Trophoblast cell (in vitro differentiated cells and primary cell): ENCODE measurements around the gene MADCAM1.
A peak's percentile ranks its signal among the peaks of the same experiment; 100 is the strongest.

ENCODE experiments used
- DNase-seq, 2 donors: peaks; one replicate each; pipeline ENCODE4 v3.0.0-alpha.2; 2016
- H2AFZ ChIP-seq: 2 replicates; pipeline ENCODE4 v1.6.1; 2013; ENCODE audit warnings: low read length, moderate library complexity, mild to moderate bottlenecking; ENCODE audit not compliant: insufficient read depth, poor library complexity
- H2AK5ac ChIP-seq: 2 replicates; pipeline ENCODE4 v1.6.1; 2013; ENCODE audit warnings: mild to moderate bottlenecking, low read length
- H2BK120ac ChIP-seq: 2 replicates; pipeline ENCODE4 v1.6.1; 2013; ENCODE audit warnings: low read length, mild to moderate bottlenecking, moderate library complexity; ENCODE audit not compliant: insufficient read depth, poor library complexity
- H2BK12ac ChIP-seq: 2 replicates; pipeline ENCODE4 v1.6.1; 2013; ENCODE audit warnings: mild to moderate bottlenecking, low read length, moderate library complexity
- H2BK5ac ChIP-seq: 2 replicates; pipeline ENCODE4 v1.6.1; 2013; ENCODE audit warnings: low read length, low read depth, moderate library complexity, mild to moderate bottlenecking; ENCODE audit not compliant: poor library complexity
- H3K14ac ChIP-seq: 2 replicates; pipeline ENCODE4 v1.6.1; 2013; ENCODE audit warnings: mild to moderate bottlenecking, low read length
- H3K18ac ChIP-seq: 2 replicates; pipeline ENCODE4 v1.6.1; 2013; ENCODE audit warnings: mild to moderate bottlenecking, low read length
- H3K23ac ChIP-seq: 2 replicates; pipeline ENCODE4 v1.6.1; 2013; ENCODE audit warnings: low read length
- H3K27ac ChIP-seq: 2 replicates; pipeline ENCODE4 v1.5.1; 2013; ENCODE audit warnings: low read depth, mild to moderate bottlenecking, inconsistent platforms, low read length, moderate library complexity
- H3K27me3 ChIP-seq: 2 replicates; pipeline ENCODE4 v1.6.1; 2013; ENCODE audit warnings: inconsistent platforms, mild to moderate bottlenecking, low read length, moderate library complexity; ENCODE audit not compliant: insufficient read depth
- H3K36me3 ChIP-seq, 2 experiments: 1 replicate in 1 of 2; 2 replicates in 1 of 2; pipeline ENCODE4 v1.6.1; 2013; ENCODE audit warnings: low read length in 2 of 2, mild to moderate bottlenecking in 2 of 2, moderate library complexity in 1 of 2; ENCODE audit not compliant: insufficient read depth in 2 of 2, control insufficient read depth in 1 of 2
- H3K4ac ChIP-seq: 2 replicates; pipeline ENCODE4 v1.6.1; 2013; ENCODE audit warnings: low read depth, mild to moderate bottlenecking, low read length, moderate library complexity
- H3K4me1 ChIP-seq, 2 experiments: 1 replicate in 1 of 2; 2 replicates in 1 of 2; pipeline ENCODE4 v1.6.1; 2013; ENCODE audit warnings: low read length in 2 of 2, mild to moderate bottlenecking in 2 of 2, moderate library complexity in 1 of 2; ENCODE audit not compliant: insufficient read depth in 2 of 2, control insufficient read depth in 1 of 2
- H3K4me2 ChIP-seq: 2 replicates; pipeline ENCODE4 v1.6.1; 2013; ENCODE audit warnings: inconsistent platforms, mild to moderate bottlenecking, low read length, moderate library complexity
- H3K4me3 ChIP-seq: 2 replicates; pipeline ENCODE4 v1.5.1; 2013; ENCODE audit warnings: mild to moderate bottlenecking, low read depth, low read length, inconsistent platforms
- H3K79me1 ChIP-seq: one replicate; pipeline ENCODE4 v1.6.1; 2013; ENCODE audit warnings: low read length
- H3K79me2 ChIP-seq: 2 replicates; pipeline ENCODE4 v1.6.1; 2013; ENCODE audit warnings: low read length, mild to moderate bottlenecking; ENCODE audit not compliant: control insufficient read depth, insufficient read depth, poor library complexity
- H3K9ac ChIP-seq: 2 replicates; pipeline ENCODE4 v1.6.1; 2013; ENCODE audit warnings: mild to moderate bottlenecking, low read length
- H3K9me3 ChIP-seq: 2 replicates; pipeline ENCODE4 v1.6.1; 2013; ENCODE audit warnings: low read depth, mild to moderate bottlenecking, control low read depth, inconsistent platforms, low read length; ENCODE audit not compliant: insufficient read depth
- H4K12ac ChIP-seq: 2 replicates; pipeline ENCODE4 v1.6.1; 2013; ENCODE audit warnings: low read depth, mild to moderate bottlenecking, low read length, moderate library complexity
- H4K8ac ChIP-seq: 2 replicates; pipeline ENCODE4 v1.6.1; 2013; ENCODE audit warnings: low read depth, mild to moderate bottlenecking, low read length, moderate library complexity
- H4K91ac ChIP-seq: one replicate; pipeline ENCODE4 v1.6.1; 2013; ENCODE audit warnings: low read depth, mild to moderate bottlenecking, low read length, moderate library complexity
- WGBS: extraction: QIAGEN DNeasy Blood & Tissue Kit; methylation state at CpG from one replicate; pipeline ENCODE4 v1.1.7; 2013; ENCODE audit warnings: missing lambda C conversion rate; ENCODE audit not compliant: insufficient read length, insufficient coverage; ENCODE audit errors: extremely low coverage; 5-methylcytosine and 5-hydroxymethylcytosine counted together

The MADCAM1 gene

DNA sequence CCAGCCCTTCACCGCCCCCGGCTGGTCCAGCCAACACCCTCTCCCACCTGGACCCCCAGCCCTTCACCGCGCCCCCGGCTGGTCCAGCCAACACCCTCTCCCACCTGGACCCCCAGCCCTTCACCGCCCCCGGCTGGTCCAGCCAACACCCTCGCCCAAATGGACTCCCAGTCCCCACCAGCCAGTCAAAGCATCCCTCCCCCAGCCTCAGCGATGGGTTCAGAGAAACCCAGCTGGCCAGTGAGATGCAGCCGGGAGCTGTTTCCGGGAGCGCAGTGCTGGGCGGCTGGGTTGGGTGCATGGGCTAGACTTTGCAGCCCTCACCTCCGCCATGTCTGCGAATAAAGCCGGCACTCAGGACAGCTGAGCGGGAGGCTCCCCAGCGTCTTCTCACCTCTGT lies 28.7 kb downstream of the MADCAM1 start:
- Histone ChIP-seq H3K14ac (no peak overlapping the region), H3K4me2 (no peak overlapping the region), H2AFZ (no peak overlapping the region), H3K4me1 (no peaks in the 10 kb centered on the region), H3K23ac (no peak overlapping the region), H3K9me3 (peaks cover 5% of the 10 kb centered on the region), H3K27ac (no peak overlapping the region), H3K4ac (no peak overlapping the region), H4K8ac (no peak overlapping the region), H3K9ac (no peak overlapping the region), H3K27me3 (peaks cover 2% of the 10 kb centered on the region), H2BK120ac (no peak overlapping the region), H3K18ac (no peak overlapping the region), H2AK5ac (no peak overlapping the region), H3K4me3 (no peak overlapping the region), H4K12ac (no peak overlapping the region), H4K91ac (no peak overlapping the region), H3K79me2 (no peaks in the 10 kb centered on the region), H2BK12ac (no peak overlapping the region), H3K79me1 (no peaks in the 10 kb centered on the region), H3K36me3 (peaks cover 0 to under 1% of the 10 kb centered on the region in 2 experiments), H2BK5ac (no peak overlapping the region)
- WGBS: no CpG with 5 or more reads among the region's 18 CpGs
- no peak for DNase-seq

DNA sequence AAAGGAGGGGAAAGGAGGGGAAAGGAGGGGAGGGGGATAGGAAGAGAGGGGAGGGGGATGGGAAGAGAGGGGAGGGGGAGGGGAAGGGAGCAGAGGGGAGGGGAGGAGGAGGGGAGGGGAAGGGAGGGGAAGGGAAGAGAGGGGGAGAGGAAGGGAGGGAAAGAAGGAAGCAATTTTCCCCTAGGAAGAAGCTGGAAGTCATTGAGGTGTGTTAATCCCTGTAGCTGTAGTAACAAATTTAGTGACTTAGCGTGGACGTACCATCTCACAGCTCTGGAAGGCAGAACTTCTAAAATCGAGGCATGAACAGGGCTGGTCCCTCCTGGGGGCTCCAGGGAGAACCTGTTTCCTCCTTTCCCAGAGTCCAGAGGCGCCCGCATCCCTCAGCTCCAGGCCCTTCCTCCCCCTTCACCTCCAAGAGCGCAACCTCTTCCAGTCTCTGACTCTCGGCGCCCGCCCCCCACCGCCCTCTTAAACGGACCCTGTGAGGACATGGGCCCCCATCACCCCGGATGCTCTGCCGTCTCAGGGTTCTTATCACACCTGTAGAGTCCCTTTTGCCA lies 29.7 kb downstream of the MADCAM1 start:
- no CpG with 5 or more reads among the region's 13 CpGs for WGBS
- H4K91ac ChIP-seq: no peak overlapping the region

DNA sequence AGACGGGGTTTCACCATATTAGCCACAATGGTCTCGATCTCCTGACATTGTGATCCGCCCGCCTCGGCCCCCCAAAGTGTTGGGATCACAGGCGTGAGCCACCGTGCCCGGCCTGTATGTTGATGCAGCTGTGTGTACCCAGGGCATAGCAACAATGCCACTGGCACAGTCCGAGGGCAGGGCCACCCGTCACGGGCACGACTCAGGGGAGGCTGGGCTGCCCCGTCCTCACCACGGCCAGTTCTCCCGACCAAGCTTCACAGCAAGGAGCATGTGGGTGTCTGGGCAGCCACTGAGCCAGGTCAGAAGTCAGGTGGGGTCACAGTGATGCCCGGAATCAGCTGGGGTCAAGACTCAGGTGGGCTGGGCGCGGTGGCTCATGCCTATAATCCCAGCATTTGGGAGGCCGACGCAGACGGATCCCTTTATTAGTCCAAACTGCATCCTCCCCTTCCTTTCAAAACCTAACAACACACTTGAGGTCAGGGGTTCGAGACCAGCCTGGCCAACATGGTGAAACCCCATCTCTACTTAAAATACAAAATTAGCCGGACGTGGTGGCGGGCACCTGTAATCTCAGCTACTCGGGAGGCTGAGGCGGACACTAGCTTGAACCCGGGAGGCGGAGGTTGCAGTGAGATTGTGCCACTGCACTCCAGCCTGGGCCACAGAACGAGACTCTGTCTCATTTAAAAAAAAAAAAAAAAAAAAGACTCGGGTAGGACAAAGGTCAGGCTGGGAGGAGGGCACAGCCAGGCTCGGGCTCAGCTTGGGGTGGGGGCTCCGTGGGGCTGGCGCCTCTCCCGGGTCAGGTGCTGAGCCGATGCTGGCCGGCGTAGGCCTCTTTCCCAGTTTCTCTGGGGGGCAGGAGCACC lies 34.1 kb downstream of the MADCAM1 start:
- H3K4me1 ChIP-seq: peaks cover 9 to 15% of the 10 kb centered on the region in 2 experiments
- no peaks in the 10 kb centered on the region for H3K9me3 ChIP-seq
- peaks cover 32% of the 10 kb centered on the region for H3K79me2 ChIP-seq
- no CpG with 5 or more reads among the region's 38 CpGs for WGBS
- no peak overlapping the region for H3K9ac ChIP-seq
- H4K12ac ChIP-seq: no peak overlapping the region
- peak overlapping the region; percentile 77 for H3K4me2 ChIP-seq
- H2AFZ ChIP-seq: peak overlapping the region; percentile 78
- H3K18ac ChIP-seq: no peak overlapping the region
- H3K27ac ChIP-seq: peak overlapping the region; percentile 82
- peak overlapping the region; percentile 67 for H2AK5ac ChIP-seq
- H3K14ac ChIP-seq: peak overlapping the region; percentile 41
- peak overlapping the region; percentile 73 for H3K4ac ChIP-seq
- H3K36me3 ChIP-seq: peaks cover 7 to 9% of the 10 kb centered on the region in 2 experiments
- no peak overlapping the region for H2BK120ac ChIP-seq
- no peak overlapping the region for H2BK12ac ChIP-seq
- H3K27me3 ChIP-seq: peaks cover under 1% of the 10 kb centered on the region
- DNase-seq: no peak
- H4K8ac ChIP-seq: peak overlapping the region; percentile 94
- peak overlapping the region; percentile 81 for H3K4me3 ChIP-seq
- peaks cover 19% of the 10 kb centered on the region for H3K79me1 ChIP-seq
- H4K91ac ChIP-seq: peak overlapping the region; percentile 40
- H3K23ac ChIP-seq: no peak overlapping the region
- H2BK5ac ChIP-seq: peak overlapping the region; percentile 91

More for the DNA sequence above, 29.7 kb downstream of the MADCAM1 start:
- DNase-seq: peak; percentile 86 to 88
- Histone ChIP-seq H3K18ac (no peak overlapping the region), H3K23ac (no peak overlapping the region), H2AFZ (no peak overlapping the region), H2BK12ac (no peak overlapping the region), H2BK120ac (no peak overlapping the region), H3K36me3 (no peaks in the 10 kb centered on the region), H3K4ac (no peak overlapping the region), H3K27me3 (peaks cover 2% of the 10 kb centered on the region), H4K12ac (no peak overlapping the region), H3K4me2 (no peak overlapping the region), H3K79me2 (peaks cover 2% of the 10 kb centered on the region), H3K9ac (no peak overlapping the region), H3K9me3 (peaks cover 5% of the 10 kb centered on the region), H3K14ac (no peak overlapping the region), H4K8ac (no peak overlapping the region), H3K4me1 (peaks cover 0 to 2% of the 10 kb centered on the region in 2 experiments), H3K4me3 (no peak overlapping the region), H2BK5ac (no peak overlapping the region), H3K79me1 (peaks cover under 1% of the 10 kb centered on the region), H2AK5ac (no peak overlapping the region), H3K27ac (no peak overlapping the region)

DNA sequence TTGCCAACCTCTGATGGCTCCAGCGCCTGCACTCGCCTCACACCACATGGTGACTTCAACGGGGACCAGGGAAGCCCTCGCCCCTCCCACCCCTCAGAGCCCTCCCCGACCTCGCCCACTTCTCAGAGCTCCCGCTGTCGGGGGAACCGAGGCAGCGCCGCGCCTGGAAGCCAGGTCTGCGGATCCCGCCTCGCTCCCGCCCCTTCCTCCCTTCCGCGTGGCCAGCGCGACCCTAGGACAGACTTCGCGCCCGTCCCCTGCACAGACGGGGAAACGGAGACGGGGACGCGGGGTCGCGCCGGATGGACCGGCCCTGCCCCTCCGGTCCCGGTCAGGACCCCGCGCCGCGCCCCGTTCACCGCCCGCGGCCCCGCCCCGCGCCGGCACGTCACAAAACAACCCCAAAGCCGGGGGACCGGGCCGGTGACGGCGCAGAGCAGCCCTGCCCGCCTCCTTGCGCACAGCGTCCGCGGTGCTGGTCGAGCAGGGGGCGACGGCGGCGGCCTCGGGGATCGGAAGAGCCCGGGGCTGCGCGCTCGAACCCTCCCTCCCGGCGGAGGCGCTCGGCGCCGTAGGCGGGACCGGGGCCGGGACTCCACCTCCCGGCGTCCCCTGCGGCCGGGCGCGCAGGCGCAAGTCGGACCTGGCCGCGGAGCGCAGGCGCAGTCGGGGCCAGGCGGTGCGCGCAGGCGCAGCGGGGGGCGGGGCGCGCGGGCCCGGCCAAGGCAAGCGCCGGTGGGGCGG lies 34.9 kb downstream of the MADCAM1 start:
- H4K91ac ChIP-seq: peak overlapping the region; percentile 85
- no CpG with 5 or more reads among the region's 103 CpGs for WGBS
- H3K79me2 ChIP-seq: peaks cover 32% of the 10 kb centered on the region
- H2AK5ac ChIP-seq: no peak overlapping the region
- no peaks in the 10 kb centered on the region for H3K27me3 ChIP-seq
- peak; percentile 75 to 90 for DNase-seq
- H4K12ac ChIP-seq: peak overlapping the region; percentile 49
- H3K23ac ChIP-seq: no peak overlapping the region
- H2BK5ac ChIP-seq: peak overlapping the region; percentile 91
- peak overlapping the region; percentile 73 for H3K4ac ChIP-seq
- no peaks in the 10 kb centered on the region for H3K9me3 ChIP-seq
- H3K27ac ChIP-seq: peak overlapping the region; percentile 82
- peaks cover 19% of the 10 kb centered on the region for H3K79me1 ChIP-seq
- H3K4me1 ChIP-seq: peaks cover 9 to 15% of the 10 kb centered on the region in 2 experiments
- H2AFZ ChIP-seq: peak overlapping the region; percentile 78
- H3K14ac ChIP-seq: peak overlapping the region; percentile 81
- peak overlapping the region; percentile 77 for H3K4me2 ChIP-seq
- H2BK12ac ChIP-seq: no peak overlapping the region
- peak overlapping the region; percentile 11 for H3K9ac ChIP-seq
- H3K36me3 ChIP-seq: peaks cover 15 to 17% of the 10 kb centered on the region in 2 experiments
- peak overlapping the region; percentile 69 for H2BK120ac ChIP-seq
- peak overlapping the region; percentile 94 for H4K8ac ChIP-seq
- peak overlapping the region; percentile 70 for H3K18ac ChIP-seq
- peak overlapping the region; percentile 89 for H3K4me3 ChIP-seq
